NCI-H2107 treated with DMSO at 0.1 percent for 48 hours (cell line): ENCODE results near the gene NCOR2.

Experiments
- DNase-seq: peaks from one replicate; lab custom pipeline; 2025; ENCODE audit not compliant: unreplicated experiment; lab: John Stamatoyannopoulos, UW

NCOR2 gene

GRCh38 chr12:124529565-124530276 is 37.7 kb downstream of the NCOR2 start:
- DNase-seq, result no peak

- DNase-seq, result no peak
Measured at GRCh38 chr12:124527861-124528561, 39.4 kb downstream of the NCOR2 start.

- DNase-seq, result no peak
Measured at GRCh38 chr12:124525927-124526692, 41.3 kb downstream of the NCOR2 start.

- DNase-seq, result no peak
Measured at GRCh38 chr12:124525455-124525854, 42.0 kb downstream of the NCOR2 start.

- no peak for DNase-seq
Measured at GRCh38 chr12:124524231-124524925, 43.0 kb downstream of the NCOR2 start.

- peak; percentile 92 for DNase-seq
Measured at GRCh38 chr12:124523071-124523470, 44.3 kb downstream of the NCOR2 start.

GRCh38 chr12:124520907-124521306 is 46.5 kb downstream of the NCOR2 start:
- no peak for DNase-seq

GRCh38 chr12:124520265-124520701 is 47.1 kb downstream of the NCOR2 start:
- DNase-seq, result no peak

GRCh38 chr12:124519746-124520145 is 47.7 kb downstream of the NCOR2 start:
- DNase-seq, result no peak

- DNase-seq, result peak; percentile 96
Measured at GRCh38 chr12:124518051-124518932, 49.1 kb downstream of the NCOR2 start.
